Tongue (tissue), 3 donors: ENCODE data around the gene GPR34. TPM values are rescaled to one million over a fixed set of nuclear protein-coding genes. Genes with fewer than 3 reads are reported as not detected.

Experiments used
- DNase-seq: peaks from one replicate; pipeline ENCODE4 v3.0.0-alpha.2; 2015
- small RNA-seq: library from RNA; depleted of rRNA; stranded (forward); fragments of <200 nt; gene quantifications from one replicate; pipeline ENCODE3, GENCODE V24; 2014; ENCODE audit warnings: low replicate concordance
- total RNA-seq: library from RNA; depleted of rRNA; stranded (reverse); fragments of >200 nt; gene quantifications from one replicate; pipeline ENCODE4 v1.2.3, GENCODE V29; 2014

Gene GPR34
- total RNA-seq, 1 donor from 2014 or later = 2.7 TPM

DNA sequence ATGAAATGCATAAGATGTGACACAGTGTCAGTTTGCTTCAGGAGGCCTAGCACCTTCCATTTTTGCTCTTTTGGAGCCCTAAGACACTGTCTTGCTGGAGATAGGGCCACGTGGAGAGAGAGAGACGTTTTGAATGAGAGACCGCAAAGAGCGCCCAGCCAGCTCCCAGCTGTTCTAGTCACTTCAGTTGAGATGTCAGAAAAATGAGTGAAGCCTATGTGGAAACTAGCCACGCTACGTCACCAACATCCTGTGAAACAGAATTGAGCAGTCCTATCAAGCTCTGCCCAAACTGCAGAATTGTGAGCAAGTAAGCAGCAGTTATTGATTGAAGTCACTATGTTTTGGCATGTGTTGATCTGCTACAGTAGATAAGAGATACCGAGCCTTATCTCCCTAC is 48.3 kb downstream of the GPR34 start:
- peak; percentile 2 for DNase-seq

DNA sequence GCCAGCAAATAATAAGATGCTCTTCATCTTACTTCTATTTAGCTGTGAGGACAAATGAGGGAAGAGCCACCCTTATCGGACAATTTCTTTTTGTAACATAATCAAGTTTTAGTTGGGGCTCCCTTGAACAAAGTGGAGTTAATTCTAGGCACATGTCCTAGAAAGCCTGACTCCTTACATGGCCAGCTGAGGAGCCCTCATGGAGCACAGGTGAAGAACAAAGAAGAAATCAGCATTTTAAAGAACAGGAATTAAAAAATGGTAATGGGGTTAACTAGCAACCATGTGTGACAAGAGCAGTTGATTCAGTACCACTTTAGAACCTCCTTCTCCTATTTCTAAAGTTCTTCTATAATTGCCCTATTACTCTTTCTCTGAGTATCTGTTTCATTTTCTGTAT is 51.1 kb downstream of the GPR34 start:
- no peak for DNase-seq

Small RNA genes lying within 50 kb of the gene (small RNA-seq; reads per million reads assigned to genes)
- not detected for gene RN7SL144P

Other genes starting within 250 kb of the GPR34 start
- not detected for gene NYX, start 241.6 kb upstream of the GPR34 start, total RNA-seq
- 0.10 TPM for gene GPR82, start 35.2 kb downstream of the GPR34 start, total RNA-seq
- gene CASK, start 234.6 kb downstream of the GPR34 start, total RNA-seq = 92.8 TPM